HG03460 (cell line): ENCODE data around the gene PIP4K2C.
"Not testable (repeated sequence)": the region's sequence is repeated elsewhere in the genome, so short reads cannot be mapped to it uniquely, and the experiment has no call there.

Experiments used
- ATAC-seq: cut with Tn5 transposase; IDR thresholded peaks from one replicate; pipeline ENCODE4 v1.9.1; 2021; ENCODE audit not compliant: unreplicated experiment

PIP4K2C gene

DNA sequence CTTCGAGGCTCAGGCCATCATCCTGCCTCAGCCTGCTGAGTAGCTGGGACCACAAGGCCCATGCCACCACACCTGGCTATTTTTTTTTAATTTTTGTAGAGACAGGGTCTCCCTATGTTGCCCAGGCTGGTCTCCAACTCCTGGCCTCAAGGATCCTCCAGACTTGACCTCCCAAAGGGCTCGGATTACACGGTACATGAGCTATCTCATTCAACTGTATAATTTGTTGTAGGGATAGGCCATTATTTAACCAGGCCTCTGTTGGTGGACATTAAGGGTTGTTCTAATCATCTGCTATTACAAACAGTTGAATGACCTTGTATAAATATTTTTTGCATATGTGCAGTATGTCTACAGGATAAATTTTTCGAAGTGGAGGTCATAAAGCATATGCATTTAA is 32.1 kb upstream of the PIP4K2C start:
- ATAC-seq, result no peak

- no peak for ATAC-seq
Observed at GRCh38 chr12:57560516-57560915, 30.5 kb upstream of the PIP4K2C start.

DNA sequence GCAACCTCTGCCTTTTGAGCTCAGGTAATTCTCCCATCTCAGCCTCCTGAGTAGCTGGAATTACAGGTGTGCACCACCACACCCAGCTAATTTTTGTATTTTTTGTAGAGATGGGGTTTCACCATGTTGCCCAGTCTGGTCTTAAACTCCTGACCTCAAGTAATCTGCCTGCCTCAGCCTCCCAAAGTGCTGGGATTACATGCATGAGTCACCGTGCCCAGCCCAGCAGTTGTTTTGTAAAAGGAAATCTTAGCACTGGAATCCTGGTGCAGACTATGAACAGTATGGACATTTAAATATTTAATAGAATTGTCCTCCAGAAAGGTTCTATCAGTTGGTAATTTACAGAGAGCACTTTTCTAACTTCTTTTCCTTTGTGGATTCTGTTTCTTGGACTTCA is 29.9 kb upstream of the PIP4K2C start:
- not testable (repeated sequence) for ATAC-seq

DNA sequence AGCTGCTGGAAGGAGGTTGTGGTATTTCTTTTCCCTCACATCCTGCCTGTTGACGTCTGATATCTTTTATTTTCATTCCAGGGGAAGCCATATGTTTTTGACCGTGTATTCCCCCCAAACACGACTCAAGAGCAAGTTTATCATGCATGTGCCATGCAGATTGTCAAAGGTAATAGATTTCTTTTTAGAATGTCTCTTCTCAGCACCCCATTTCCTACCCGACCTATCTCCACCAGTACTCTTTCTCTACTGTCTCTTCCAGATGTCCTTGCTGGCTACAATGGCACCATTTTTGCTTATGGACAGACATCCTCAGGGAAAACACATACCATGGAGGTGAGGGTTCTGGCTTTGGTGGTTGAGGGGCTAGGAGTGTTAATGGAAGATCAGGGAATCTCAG is 27.6 kb upstream of the PIP4K2C start:
- no peak for ATAC-seq

- no peak for ATAC-seq
Observed at GRCh38 chr12:57564178-57564740, 26.7 kb upstream of the PIP4K2C start.

DNA sequence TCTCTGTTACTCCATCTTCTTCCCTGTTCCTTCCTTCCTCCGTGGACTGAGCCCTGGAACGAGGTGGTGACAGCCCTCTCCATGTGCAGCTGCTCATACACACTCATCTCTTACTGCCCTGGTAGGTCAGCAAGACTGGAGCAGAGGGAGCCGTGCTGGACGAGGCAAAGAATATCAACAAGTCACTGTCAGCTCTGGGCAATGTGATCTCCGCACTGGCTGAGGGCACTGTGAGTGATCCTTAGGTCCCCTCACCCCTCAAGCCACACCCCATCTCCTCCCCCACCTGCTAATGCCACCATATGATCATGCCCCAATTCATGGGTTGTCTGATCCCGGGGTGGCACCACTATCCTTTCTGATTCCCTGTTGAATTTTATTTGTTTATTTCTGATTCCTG is 22.2 kb upstream of the PIP4K2C start:
- no peak for ATAC-seq

DNA sequence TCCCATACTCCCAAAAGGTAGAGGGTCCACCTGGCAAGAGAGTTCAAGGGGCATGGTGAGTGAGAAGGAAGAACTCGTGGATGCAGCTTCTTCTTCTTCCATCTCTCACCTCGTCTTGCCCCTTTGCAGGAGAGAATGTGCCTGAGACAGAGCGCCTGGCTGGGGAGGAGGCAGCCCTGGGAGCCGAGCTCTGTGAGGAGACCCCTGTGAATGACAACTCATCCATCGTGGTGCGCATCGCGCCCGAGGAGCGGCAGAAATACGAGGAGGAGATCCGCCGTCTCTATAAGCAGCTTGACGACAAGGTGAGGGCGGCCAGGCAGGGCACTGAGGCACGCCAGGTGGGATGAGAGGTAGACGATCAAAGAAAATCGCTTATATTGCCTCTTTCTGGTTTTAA is 21.1 kb upstream of the PIP4K2C start:
- ATAC-seq, result no peak

DNA sequence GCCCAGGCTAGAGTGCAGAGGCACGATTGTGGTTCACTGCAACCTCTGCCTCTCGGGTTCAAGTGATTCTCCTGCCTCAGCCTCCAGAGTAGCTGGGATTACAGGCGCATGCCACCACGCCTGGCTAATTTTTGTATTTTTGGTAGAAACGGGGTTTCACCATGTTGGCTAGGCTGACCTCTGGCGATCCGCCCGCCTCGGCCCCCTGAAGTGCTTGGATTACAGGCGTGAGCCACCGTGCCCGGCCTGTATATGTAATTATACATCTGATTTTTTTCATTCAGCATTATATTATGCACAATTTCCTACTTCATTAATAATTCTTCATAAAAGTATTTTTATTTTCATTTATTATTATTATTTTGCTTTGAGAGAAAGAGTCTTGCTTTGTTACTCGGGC is 20.6 kb upstream of the PIP4K2C start:
- not testable (repeated sequence) for ATAC-seq

DNA sequence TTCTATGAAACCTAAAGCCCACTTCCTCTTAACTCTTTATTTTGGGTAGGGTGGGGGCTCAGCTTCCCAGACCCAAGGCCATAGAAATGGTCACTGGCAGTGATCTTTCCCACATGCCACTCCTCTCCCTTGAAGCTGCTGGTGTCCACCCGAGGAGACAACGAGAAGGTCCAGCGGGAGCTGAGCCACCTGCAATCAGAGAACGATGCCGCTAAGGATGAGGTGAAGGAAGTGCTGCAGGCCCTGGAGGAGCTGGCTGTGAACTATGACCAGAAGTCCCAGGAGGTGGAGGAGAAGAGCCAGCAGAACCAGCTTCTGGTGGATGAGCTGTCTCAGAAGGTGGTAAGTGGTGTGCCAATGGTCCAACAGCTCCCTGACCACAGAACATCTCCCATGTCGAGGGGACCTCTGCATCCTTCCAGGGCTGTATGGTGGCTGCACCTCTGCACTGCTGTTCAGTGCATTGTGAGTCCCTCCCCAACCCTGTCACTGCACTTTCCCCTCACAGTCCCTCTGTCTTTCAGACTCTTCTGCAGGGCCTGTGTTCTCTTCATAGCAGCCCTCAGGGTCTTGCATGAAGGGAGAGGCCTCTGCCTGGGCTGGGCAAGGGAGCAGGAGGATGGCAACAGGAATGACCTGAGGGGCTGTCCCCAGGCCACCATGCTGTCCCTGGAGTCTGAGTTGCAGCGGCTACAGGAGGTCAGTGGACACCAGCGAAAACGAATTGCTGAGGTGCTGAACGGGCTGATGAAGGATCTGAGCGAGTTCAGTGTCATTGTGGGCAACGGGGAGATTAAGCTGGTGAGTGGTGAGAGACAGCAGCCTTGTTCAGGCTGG is 18.8 kb upstream of the PIP4K2C start:
- no peak for ATAC-seq

DNA sequence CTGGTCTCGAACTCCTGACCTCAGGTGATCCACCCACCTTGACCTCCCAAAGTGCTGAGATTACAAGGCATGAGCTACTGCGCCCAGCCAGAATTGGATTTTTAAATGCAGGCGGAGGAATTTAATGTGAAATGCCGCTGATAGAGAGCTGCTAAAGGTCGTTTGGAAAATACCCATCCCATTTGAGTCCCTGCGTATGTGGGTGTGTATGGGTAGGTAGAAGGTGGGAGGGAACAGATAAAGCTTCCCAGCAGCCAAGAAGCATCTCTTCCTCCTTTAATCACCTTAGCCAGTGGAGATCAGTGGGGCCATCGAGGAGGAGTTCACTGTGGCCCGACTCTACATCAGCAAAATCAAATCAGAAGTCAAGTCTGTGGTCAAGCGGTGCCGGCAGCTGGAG is 16.2 kb upstream of the PIP4K2C start:
- ATAC-seq, result no peak

DNA sequence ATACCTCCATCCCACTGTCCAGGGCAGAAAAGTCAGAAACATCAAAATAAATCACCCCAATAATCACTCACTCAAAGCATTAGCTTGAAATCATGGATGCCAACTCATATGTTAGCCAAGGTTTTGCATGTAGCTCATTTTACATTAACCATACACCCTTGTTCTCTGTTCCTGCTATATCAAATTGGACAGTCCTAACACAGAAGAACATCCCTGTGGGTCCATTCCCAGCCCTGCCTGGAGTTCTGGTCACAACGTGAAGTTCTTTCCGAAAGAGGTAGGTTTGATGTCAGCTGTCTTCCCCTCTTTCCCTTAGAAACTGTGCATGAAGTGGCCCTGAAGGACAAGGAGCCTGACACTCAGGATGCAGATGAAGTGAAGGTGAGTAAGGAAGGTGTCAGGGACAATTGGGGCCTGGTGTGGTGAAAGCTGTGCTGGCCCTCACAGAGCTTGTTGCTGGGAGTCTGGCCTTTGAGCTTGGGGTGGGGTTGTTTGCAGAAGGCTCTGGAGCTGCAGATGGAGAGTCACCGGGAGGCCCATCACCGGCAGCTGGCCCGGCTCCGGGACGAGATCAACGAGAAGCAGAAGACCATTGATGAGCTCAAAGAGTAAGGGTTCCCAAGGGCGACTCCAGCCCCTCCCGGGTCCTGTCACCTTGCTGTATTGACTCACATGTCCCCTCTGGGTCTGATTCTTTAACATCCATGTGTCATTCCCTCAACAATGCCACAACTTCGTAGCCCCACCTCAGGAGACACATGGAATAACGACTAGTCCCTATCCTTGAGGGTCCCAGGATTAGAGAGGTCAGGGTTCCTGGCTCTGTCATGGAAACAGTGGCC is 15.0 kb upstream of the PIP4K2C start:
- ATAC-seq, result no peak

DNA sequence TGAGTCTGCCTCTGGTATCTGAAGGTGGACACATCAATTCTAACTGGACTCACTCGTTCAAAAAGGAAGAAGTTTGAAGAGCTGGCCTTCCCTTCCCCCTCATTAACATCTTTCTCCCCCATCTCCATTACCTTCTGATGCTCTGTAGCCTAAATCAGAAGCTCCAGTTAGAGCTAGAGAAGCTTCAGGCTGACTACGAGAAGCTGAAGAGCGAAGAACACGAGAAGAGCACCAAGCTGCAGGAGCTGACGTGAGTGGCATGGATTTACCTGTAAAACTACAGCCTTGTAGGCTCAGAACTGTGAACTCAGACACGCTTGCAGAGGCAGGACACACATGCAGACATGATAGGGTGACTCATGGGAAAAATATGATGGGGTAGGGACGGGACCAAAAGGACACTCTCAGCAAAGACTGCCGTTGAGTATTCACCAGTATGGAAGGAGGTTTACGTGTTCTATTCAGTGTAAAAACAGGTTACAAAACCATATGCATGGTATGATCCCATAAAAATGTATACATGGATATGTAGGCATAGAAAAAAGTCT is 14.3 kb upstream of the PIP4K2C start:
- no peak for ATAC-seq

- no peak for ATAC-seq
Observed at GRCh38 chr12:57577981-57578758, 12.8 kb upstream of the PIP4K2C start.

DNA sequence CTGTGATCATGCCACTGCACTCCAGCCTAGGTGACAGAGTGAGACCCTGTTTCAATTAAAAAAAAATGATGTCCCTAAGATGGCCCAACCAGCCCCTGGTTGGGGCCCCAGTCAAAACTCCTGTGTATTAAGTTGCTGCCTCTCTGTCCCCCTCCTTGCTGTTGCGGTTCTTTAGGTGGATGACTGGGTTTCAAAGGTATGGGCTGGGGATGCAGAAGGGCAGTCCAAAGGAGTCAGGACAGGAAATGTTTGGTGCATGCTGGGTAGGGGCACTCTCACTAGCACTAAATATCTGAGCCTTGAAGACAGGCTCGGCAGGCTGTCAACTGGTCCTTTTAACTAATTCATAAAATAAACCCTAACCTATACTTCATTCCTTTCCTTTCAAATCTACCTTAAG is 12.0 kb upstream of the PIP4K2C start:
- no peak for ATAC-seq

- ATAC-seq, result no peak
Observed at GRCh38 chr12:57579677-57580465, 11.1 kb upstream of the PIP4K2C start.

GRCh38 chr12:57580466-57580795 is 10.6 kb upstream of the PIP4K2C start:
- ATAC-seq, result no peak

DNA sequence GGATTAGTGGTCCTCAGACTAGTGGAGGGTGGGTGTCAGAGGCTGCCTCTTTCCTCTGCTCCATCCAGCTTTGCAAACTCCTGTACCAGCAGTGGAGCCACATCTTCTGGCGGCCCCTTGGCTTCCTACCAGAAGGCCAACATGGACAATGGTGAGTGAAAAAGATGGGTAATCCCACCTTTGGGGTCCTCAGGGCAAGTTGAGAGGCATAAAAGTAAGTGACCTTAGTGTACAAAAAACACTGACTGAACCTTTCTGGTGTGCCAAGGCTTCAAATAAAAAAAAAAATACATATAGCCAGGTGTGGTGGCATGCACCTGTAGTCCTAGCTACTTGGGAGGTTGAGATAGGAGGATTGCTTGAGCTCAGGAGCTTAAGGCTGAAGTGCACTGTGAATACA is 9.2 kb upstream of the PIP4K2C start:
- ATAC-seq, result no peak

DNA sequence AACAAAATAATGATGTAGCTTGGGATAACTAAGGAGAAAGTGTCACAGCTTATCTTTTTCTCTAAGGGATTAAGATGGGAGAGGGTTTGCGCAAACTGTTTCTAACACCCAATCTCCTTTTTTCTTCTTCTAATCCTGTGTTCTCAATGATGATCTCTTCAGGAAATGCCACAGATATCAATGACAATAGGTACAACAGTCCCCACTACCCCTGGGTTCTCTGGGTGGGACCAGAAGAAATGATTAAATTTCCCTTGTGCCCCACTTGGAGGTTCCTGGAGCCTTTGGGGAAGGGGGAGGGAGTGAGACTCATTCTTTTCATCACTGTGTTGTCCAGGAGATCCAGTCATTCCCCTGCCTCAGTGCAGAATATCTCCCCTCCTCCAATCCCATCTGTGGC is 8.6 kb upstream of the PIP4K2C start:
- ATAC-seq, result no peak

GRCh38 chr12:57583008-57583831 is 7.8 kb upstream of the PIP4K2C start:
- peak; percentile 95 for ATAC-seq
